DOHH2 (cell line): Measurements from ENCODE around the gene VSTM2L.

ENCODE experiments used
- H3F3A ChIP-seq: fragments of 200-600 bp; sonication (generic), shearing (Covaris generic); 2 replicates; pipeline ENCODE4 v1.6.0; 2016; ENCODE audit warnings: antibody characterized with exemption, mild to moderate bottlenecking; ENCODE audit not compliant: control insufficient read depth, insufficient read depth
- H3K27ac ChIP-seq: fragments of 200-600 bp; sonication (generic); 2 replicates; pipeline ENCODE4 v1.5.1; 2014; ENCODE audit warnings: low read depth, mild to moderate bottlenecking, low read length, moderate library complexity
- H3K27me3 ChIP-seq: fragments of 200-600 bp; sonication (generic); 2 replicates; pipeline ENCODE4 v1.6.1; 2014; ENCODE audit warnings: mild to moderate bottlenecking, low read length, mixed read lengths; ENCODE audit not compliant: control insufficient read depth
- H3K36me3 ChIP-seq: fragments of 200-600 bp; sonication (generic); 2 replicates; pipeline ENCODE4 v1.6.1; 2014; ENCODE audit warnings: mild to moderate bottlenecking, low read length, moderate library complexity, mixed read lengths; ENCODE audit not compliant: control insufficient read depth
- H3K4me1 ChIP-seq: fragments of 200-600 bp; sonication (generic); 2 replicates; pipeline ENCODE4 v1.6.1; 2014; ENCODE audit warnings: mild to moderate bottlenecking, low read length, mixed read lengths; ENCODE audit not compliant: control insufficient read depth
- H3K4me2 ChIP-seq: fragments of 200-600 bp; sonication (generic); 2 replicates; pipeline ENCODE4 v1.6.0; 2014; ENCODE audit warnings: mild to moderate bottlenecking, low read length, moderate library complexity
- H3K4me3 ChIP-seq: fragments of 200-600 bp; sonication (generic); 2 replicates; pipeline ENCODE4 v1.5.1; 2014; ENCODE audit warnings: mild to moderate bottlenecking, low read length, mixed read lengths
- H3K79me2 ChIP-seq: fragments of 200-600 bp; sonication (generic); 2 replicates; pipeline ENCODE4 v1.6.1; 2014; ENCODE audit warnings: mild to moderate bottlenecking, low read length, mixed read lengths; ENCODE audit not compliant: control insufficient read depth
- H3K9me2 ChIP-seq: fragments of 200-600 bp; sonication (generic); replicated peaks from 2 replicates; pipeline ENCODE4 v1.6.1; 2014; ENCODE audit warnings: mild to moderate bottlenecking, low read length, mixed read lengths; ENCODE audit not compliant: control insufficient read depth
- H3K9me3 ChIP-seq: fragments of 200-600 bp; sonication (generic); 2 replicates; pipeline ENCODE4 v1.6.1; 2014; ENCODE audit warnings: antibody characterized with exemption, low read length, mixed read lengths; ENCODE audit not compliant: control insufficient read depth, insufficient read depth
- H4K20me1 ChIP-seq: fragments of 200-600 bp; sonication (generic); 2 replicates; pipeline ENCODE4 v1.6.0; 2014; ENCODE audit warnings: low read depth, mild to moderate bottlenecking, antibody characterized with exemption, low read length, moderate library complexity; ENCODE audit not compliant: control insufficient read depth, insufficient read depth
- EZH2phosphoT487 ChIP-seq: fragments of 200-600 bp; sonication (generic); IDR thresholded peaks from 2 replicates; pipeline ENCODE4 v1.6.1; 2017; ENCODE audit warnings: borderline replicate concordance, mild to moderate bottlenecking, antibody characterized with exemption, low read length, moderate library complexity, mixed read lengths
- TF ChIP-seq, protein P1 (sequence below): fragments of 200-600 bp; sonication (generic); IDR thresholded peaks from one replicate; pipeline ENCODE4 v1.5.1; 2014; ENCODE audit warnings: antibody characterized with exemption, mild to moderate bottlenecking, low read depth, low read length; ENCODE audit not compliant: poor library complexity, severe bottlenecking

The VSTM2L gene

DNA sequence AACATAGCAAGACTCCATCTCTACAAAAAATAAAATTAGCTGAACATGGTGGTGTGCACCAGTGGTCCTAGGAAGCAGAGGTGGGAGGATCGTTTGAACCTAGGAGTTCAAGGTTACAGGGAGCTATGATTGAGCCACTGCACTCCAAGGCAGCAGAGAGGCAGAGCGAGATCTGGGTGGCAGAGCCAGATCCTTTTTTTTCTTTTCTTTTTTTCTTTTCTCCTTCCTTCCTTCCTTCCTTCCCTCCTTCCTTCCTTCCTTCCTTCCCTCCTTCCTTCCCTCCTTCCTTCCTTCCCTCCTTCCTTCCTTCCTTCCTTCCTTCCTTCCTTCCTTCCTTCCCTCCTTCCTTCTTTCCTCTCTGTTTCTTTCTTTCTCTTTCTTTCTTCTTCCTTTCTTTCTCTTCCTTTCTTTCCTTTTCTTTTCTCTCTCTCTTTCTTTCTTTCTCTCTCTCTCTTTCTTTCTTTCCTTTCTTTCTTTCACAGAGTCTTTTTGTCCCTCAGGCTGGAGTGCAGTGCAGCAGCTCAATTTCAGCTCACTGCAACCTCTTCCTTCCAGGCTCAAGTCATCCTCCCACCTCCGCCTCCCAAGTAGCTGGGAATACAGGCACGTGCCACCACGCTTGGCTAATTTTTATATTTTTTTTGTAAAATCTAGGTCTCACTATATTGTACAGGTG, 9.2 kb upstream of the VSTM2L start:
- Histone ChIP-seq H3K9me2 (no peaks in the 10 kb centered on the region), H3K4me2 (no peak overlapping the region), H3K36me3 (no peaks in the 10 kb centered on the region), H3K4me1 (no peaks in the 10 kb centered on the region), H3K79me2 (no peaks in the 10 kb centered on the region), H4K20me1 (no peaks in the 10 kb centered on the region), H3K4me3 (no peak overlapping the region), H3K27ac (no peak overlapping the region), H3F3A (no peaks in the 10 kb centered on the region), H3K9me3 (no peaks in the 10 kb centered on the region), H3K27me3 (peaks cover 4% of the 10 kb centered on the region; the same call in 1 of the 2 replicates)
- TF ChIP-seq, protein P1, sequence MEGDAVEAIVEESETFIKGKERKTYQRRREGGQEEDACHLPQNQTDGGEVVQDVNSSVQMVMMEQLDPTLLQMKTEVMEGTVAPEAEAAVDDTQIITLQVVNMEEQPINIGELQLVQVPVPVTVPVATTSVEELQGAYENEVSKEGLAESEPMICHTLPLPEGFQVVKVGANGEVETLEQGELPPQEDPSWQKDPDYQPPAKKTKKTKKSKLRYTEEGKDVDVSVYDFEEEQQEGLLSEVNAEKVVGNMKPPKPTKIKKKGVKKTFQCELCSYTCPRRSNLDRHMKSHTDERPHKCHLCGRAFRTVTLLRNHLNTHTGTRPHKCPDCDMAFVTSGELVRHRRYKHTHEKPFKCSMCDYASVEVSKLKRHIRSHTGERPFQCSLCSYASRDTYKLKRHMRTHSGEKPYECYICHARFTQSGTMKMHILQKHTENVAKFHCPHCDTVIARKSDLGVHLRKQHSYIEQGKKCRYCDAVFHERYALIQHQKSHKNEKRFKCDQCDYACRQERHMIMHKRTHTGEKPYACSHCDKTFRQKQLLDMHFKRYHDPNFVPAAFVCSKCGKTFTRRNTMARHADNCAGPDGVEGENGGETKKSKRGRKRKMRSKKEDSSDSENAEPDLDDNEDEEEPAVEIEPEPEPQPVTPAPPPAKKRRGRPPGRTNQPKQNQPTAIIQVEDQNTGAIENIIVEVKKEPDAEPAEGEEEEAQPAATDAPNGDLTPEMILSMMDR: no peak
- no peak for TF ChIP-seq EZH2phosphoT487

DNA sequence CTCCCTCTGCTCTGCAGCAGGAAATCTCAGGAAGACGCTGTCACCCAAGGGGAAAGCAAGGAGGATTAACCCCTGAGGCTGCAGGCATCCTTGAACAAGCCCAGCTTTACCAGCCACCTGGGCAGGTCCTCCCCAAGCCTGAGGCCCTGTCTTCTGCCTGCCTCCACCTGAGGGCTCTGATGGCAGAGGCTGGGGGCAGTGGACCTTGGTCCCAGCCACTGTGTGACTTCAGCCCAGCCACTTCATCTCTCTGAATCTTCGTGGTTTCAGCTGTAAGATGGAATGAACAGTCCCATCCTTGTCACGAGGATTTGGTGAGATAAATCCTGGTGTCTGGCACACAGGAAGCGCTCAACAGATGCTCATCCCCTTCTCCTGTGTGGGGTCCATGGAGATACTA, 8.5 kb upstream of the VSTM2L start:
- H3K27me3 ChIP-seq: peaks cover 4% of the 10 kb centered on the region; the same call in 1 of the 2 replicates
- H4K20me1 ChIP-seq: no peaks in the 10 kb centered on the region
- no peaks in the 10 kb centered on the region for H3K9me2 ChIP-seq
- no peak overlapping the region for H3K4me3 ChIP-seq
- no peak overlapping the region for H3K27ac ChIP-seq
- TF ChIP-seq, protein P1: no peak
- no peak for TF ChIP-seq EZH2phosphoT487
- no peaks in the 10 kb centered on the region for H3K79me2 ChIP-seq
- no peaks in the 10 kb centered on the region for H3K36me3 ChIP-seq
- no peaks in the 10 kb centered on the region for H3K4me1 ChIP-seq
- no peak overlapping the region for H3K4me2 ChIP-seq
- H3F3A ChIP-seq: no peaks in the 10 kb centered on the region
- no peaks in the 10 kb centered on the region for H3K9me3 ChIP-seq

DNA sequence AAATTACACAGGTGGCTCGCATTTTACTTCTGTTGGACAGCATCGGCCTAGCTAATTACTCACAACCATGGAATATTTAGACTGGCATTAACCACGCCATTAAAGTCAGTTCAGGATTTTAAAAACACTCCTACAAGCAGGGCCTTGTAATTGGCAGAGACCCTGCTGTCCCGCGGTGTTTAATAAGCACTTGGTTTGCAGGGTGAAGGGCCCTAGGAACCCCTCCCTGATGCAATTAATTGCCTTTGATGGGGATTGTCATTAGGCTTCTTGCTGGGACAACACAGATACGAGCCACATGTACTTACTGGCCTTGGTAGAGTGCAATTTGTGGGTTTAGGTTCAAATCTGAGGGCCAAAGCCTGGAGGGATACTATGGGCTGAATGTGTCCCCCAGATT, 7.8 kb upstream of the VSTM2L start:
- Histone ChIP-seq H3K4me2 (no peak overlapping the region), H3F3A (no peaks in the 10 kb centered on the region), H3K27me3 (peaks cover 2% of the 10 kb centered on the region; the same call in 1 of the 2 replicates), H4K20me1 (no peaks in the 10 kb centered on the region; the same call in 1 of the 2 replicates), H3K79me2 (no peaks in the 10 kb centered on the region), H3K9me2 (no peaks in the 10 kb centered on the region), H3K4me3 (no peak overlapping the region), H3K9me3 (no peaks in the 10 kb centered on the region), H3K27ac (no peak overlapping the region), H3K36me3 (no peaks in the 10 kb centered on the region), H3K4me1 (no peaks in the 10 kb centered on the region)
- TF ChIP-seq, protein P1: no peak
- TF ChIP-seq EZH2phosphoT487: no peak
